HG03064 (cell line): ENCODE results near the gene USH2A.

Source experiments
- ATAC-seq: cut with Tn5 transposase; IDR thresholded peaks from one replicate; pipeline ENCODE4 v1.9.1; 2021; ENCODE audit warnings: low read depth; ENCODE audit not compliant: unreplicated experiment

USH2A gene

DNA sequence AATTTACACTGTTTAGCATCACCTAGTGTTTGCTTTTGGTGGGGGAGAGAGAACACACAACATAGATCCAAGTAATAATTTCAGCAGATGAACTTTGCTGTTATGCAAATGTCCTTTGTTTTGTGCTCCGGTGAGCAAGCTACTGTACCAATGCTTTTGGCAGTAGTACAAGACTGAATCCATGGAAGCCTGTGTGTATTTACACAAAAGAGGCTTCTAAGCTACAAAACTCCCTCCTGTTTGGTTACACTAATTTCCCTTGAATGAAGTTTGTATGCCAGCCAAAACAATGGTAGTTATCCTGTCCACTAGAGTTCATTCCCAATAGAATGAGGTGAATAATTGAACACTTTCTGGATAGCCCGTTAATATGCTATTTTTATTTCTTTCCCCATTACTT is 535.6 kb downstream of the USH2A start:
- ATAC-seq: no peak

DNA sequence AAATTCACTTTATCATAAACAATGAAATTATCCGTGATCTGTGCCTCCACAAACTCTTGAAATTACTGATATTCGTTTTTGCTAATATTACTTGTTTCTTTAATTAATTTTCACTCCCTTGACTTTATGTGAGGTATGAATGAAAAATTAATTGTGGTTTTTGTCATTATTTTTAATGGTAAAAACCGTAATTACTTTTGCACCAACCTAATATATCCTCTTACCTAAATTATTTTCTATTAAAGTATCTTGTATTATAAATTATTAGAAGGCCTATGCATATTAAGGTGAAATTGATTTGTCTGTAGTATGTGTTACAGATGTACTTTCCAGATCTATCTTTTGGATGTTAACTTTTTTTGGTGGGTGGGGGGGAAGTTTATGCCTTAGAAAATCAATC is 540.2 kb downstream of the USH2A start:
- no peak for ATAC-seq

DNA sequence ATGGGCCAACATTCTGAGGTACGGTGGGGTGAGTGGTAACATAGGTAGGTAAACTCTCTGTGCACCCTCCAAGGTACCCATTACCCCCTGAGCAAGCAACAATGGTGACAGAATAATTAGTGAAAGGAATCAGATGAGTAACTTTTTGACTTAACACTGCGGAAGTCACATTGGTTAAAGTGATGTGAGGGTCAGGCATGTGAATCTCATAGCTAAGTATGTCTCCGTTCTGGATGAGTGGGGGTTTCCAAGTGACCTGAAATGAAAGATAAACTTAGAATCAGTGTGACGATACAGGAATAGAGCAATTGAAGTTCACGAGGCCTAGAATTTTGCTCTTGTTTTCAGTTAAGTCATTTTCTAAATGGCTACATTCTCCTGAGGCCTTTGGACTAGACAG is 544.4 kb downstream of the USH2A start:
- no peak for ATAC-seq

- no peak for ATAC-seq
Measured at GRCh38 chr1:215878128-215878527, 545.1 kb downstream of the USH2A start.

DNA sequence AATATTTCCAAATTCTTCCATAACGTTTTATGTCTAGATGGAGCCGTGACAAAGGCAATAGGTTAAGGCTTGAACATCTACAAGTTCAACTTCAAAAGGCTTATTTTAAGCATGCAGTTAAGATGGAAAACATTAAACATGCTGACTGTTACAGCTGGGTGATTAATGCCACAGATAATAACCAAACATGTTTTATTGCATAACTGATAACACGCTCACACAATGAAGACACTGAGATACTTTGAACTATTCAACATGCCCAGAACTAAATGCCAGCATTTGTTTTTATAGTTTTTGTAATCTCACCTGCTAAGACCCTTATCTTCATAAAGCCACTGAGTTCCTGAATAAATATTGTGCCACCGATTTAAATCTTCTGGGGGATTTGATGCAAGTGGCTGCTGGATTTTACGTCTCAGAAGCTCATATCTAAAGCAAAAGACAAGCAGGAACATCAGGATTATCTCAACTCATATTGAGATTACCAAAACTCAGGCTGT is 545.7 kb downstream of the USH2A start:
- ATAC-seq: no peak

GRCh38 chr1:215875712-215876111 is 547.5 kb downstream of the USH2A start:
- ATAC-seq: no peak

- no peak for ATAC-seq
Measured at GRCh38 chr1:215875236-215875635, 548.0 kb downstream of the USH2A start.

DNA sequence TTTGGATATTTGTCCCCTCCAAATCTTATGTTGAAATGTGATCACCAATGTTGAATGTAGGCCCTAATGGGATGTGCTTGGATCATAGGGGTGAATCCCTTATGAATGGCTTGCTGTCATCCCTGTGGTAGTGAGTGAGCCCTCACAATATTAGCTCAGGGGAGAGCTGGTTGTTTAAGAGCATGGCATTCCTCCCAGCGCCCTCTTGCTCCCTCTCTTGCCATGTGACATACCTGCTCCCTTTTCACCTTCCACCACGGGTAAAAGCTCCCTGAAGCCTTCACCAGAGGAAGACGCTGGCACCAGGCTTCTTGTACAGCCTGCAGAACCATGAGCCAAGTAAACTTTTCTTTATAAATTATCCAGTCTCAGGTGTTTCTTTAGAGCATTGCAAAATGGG is 550.6 kb downstream of the USH2A start:
- ATAC-seq: no peak

DNA sequence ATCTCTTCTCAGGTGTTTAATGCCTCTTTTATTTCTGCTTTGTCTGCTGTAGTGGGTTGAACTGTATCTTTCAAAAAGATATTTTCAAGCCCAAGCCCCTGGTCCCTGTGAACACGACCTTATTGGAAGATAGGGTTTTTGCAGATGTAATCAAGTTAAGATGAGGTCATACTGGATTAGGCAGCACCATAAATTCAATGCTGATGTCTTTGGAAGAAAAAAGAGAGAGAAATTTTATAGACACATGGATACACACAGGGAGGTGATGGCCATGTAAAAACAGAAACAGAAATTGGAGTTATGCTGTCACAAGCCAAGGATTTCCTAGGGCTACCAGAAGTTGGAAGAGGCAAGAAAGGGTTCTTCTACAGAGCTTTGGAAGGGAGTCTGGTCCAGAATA is 554.7 kb downstream of the USH2A start:
- no peak for ATAC-seq

DNA sequence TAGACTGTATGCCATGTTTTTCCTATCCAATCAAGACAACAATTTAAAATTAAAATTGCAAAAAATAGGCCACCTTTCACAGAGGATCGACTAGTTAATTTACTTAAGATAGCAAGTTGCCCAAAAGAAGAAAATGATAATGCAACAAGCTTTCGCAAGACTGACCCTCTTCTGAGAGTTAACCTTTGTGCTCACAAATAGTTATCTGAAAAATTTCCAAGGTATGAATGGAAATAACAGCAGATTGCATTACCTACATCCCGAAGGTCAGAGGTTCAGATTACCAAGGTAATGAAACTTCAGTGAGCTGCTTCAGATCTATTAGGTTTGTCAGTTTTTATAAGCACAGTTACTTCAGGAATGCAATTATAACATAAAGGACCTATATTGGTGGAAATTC is 558.2 kb downstream of the USH2A start:
- no peak for ATAC-seq

DNA sequence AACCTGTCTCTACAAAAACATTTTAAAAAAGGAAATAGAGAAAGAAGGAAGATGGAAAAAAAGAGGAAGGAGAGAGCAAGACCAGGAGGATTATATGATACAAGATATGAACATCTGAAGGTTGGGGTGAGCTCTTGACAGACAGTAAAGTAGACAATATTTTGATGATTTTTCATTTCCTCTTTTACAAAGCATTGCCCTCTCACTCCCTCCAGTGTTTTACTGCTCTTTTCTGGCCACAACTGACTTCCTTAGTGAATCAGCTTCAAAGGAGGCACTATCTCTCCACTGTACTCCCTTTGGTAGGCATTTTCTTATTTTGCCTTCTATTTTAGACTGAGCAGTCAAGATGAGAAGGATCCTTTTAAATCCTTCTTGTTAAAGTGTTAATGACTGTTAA is 559.5 kb downstream of the USH2A start:
- no peak for ATAC-seq

DNA sequence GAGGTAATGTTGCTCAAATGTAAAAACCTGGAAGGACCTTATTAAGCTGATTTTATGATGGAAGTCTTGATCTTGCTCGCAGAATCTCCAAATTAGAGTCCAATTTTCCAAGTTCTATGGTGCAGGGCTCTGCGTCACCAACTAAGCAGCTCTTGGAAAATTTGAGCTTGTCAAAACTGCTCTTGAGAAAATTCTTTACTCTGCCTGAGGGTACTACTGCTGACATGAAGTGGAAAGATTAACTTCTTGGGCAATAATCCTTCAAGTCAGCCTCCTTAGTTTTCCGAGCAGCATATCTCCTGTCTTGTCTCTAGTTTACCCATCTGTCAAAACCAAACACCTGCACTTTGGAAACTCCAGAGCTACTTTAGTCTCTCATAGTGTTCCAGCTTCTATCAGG is 562.4 kb downstream of the USH2A start:
- ATAC-seq: no peak

- no peak for ATAC-seq
Measured at GRCh38 chr1:215857317-215857716, 565.9 kb downstream of the USH2A start.

DNA sequence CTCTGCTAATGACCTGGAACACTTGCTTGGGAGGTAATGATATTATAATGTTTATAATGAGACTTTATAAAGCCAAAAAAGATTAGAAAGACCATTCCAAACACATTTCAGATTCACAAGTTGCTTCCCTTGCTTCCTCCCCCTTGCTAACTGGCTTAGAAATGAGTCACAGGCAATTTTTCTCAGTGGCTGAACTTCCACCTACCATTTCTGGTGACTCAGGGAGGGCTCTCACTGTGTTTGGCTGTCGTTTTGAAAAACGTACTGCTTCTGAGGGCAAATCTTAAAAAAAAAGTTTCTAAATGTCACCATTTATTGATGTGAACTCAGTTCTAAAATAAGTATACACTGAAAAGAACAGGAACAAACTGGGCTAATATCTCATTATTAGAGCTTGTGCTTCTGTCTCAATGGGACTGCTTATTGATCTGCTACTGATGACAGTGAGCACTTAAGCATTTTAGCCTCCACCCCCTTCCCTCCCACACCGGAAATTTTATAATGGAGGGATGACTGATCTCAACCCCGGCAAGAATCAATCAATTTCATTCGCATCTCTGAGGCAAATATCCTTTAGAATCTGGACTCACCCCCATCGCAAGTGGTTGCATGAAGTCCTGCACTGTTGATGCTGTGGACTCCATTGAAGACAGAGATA is 577.9 kb downstream of the USH2A start:
- ATAC-seq: no peak

- no peak for ATAC-seq
Measured at GRCh38 chr1:215844777-215845176, 578.5 kb downstream of the USH2A start.

- no peak for ATAC-seq
Measured at GRCh38 chr1:215844266-215844665, 579.0 kb downstream of the USH2A start.

- ATAC-seq: no peak
Measured at GRCh38 chr1:215842905-215843304, 580.3 kb downstream of the USH2A start.

GRCh38 chr1:215835951-215836350 is 587.3 kb downstream of the USH2A start:
- no peak for ATAC-seq

GRCh38 chr1:215833941-215834729 is 589.1 kb downstream of the USH2A start:
- no peak for ATAC-seq

DNA sequence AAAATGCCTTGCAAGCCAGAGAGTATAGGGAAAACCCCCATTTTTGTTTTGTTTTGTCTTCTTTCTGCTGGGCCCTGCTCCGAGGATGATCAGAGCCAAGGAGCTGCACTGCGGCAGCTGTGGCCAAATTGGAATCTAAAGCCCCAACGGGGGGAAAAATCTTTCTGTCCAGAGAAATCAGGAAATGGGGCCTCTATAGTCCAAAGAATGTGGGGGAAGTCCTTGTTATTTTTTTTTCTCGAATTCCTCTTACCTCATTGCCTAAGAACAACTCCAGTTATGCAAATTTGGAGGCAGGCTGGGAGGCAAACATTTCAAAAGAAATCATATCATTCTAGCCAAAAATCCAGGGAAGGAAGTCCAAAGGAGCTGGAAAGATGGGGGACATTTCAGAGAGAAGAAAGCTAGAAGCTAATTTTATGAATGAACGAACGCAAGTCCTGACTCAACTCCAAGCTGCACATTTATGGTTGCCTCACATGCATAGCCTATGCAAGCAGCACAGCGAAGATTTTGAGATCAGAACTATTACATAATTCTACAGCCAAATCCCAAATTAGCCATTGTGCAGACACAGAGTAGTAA is 592.9 kb downstream of the USH2A start:
- no peak for ATAC-seq

- no peak for ATAC-seq
Measured at GRCh38 chr1:215825056-215825455, 598.2 kb downstream of the USH2A start.

DNA sequence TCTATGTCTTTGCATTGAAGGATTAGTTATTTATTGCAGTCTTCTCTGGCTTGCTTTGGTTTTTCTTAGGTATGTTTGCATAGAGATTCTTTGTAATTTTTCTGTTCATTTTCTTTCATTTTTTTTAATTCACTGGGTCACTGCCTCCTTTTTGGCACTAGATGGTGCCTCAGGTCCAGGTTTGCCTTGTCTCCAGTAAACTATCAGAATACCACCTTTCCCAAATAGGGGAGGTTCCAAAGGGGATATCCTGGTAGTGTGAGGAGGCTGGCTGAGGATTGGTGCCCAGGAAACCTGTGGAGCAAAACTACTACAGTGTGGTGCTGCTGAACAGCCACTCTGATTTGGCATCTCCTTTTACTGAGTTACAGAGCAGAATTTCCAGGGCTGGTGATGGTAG is 599.0 kb downstream of the USH2A start:
- no peak for ATAC-seq
